ENCODE measurements around the gene CGB2. TPM values are rescaled to one million over a fixed set of nuclear protein-coding genes. Genes with fewer than 3 reads are reported as not detected.
A peak's percentile ranks its signal among the peaks of the same experiment; 100 is the strongest.

CGB2 gene
- total RNA-seq, 1 donor from 2014 or later: not detected

DNA sequence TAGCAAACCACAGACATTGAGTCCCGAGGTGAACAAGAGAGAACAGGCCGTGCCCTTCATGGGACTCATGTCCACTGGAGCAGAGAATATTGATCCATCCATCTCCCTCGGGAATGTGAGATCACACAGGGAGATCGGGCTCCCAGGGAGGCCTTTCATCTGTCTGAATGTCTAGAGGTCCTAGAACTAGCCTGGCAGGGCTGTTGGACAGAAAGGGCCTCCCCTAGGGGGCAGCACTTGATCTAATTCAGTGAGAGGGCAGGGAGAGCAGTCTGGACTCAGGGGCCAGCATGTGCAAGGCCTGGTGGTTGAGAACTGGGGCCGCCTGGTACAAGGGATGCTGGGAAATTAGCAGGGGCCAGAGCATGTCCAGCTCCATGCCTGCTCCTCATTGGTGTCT, 33.7 kb upstream of the CGB2 start:
- Mint-ChIP-seq H3K4me1 (peaks cover 23% of the 10 kb centered on the region), H3K4me3 (no peak overlapping the region), H3K36me3 (ENCODE audit: low read depth) (peaks cover 26% of the 10 kb centered on the region), H3K27me3 (no peaks in the 10 kb centered on the region), H3K9me3 (no peaks in the 10 kb centered on the region), H3K27ac (no peak overlapping the region)
- CTCF ChIA-PET: interaction anchor here (1.6 kb wide), 1 partner anchor 100 kb away, joined by 4 read pairs; no protein-coding TSS in a partner anchor
- intact Hi-C loops (cut with micrococcal nuclease): loop anchor here (2.0 to 10.0 kb wide), 4 partner anchors 77 to 877 kb away; partner anchors contain the start of genes AKT1S1, C19orf73, LIN7B and PPFIA3
- POLR2A ChIA-PET: interaction anchor here (0.5 to 0.6 kb wide), 3 partner anchors 18 to 86 kb away, joined by 3 to 7 read pairs (median 4); no protein-coding TSS in a partner anchor
- TF ChIP-seq, protein P1, sequence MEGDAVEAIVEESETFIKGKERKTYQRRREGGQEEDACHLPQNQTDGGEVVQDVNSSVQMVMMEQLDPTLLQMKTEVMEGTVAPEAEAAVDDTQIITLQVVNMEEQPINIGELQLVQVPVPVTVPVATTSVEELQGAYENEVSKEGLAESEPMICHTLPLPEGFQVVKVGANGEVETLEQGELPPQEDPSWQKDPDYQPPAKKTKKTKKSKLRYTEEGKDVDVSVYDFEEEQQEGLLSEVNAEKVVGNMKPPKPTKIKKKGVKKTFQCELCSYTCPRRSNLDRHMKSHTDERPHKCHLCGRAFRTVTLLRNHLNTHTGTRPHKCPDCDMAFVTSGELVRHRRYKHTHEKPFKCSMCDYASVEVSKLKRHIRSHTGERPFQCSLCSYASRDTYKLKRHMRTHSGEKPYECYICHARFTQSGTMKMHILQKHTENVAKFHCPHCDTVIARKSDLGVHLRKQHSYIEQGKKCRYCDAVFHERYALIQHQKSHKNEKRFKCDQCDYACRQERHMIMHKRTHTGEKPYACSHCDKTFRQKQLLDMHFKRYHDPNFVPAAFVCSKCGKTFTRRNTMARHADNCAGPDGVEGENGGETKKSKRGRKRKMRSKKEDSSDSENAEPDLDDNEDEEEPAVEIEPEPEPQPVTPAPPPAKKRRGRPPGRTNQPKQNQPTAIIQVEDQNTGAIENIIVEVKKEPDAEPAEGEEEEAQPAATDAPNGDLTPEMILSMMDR (IDR thresholded peaks at IDR 0.05): no peak
- DNase-seq: no peak
- no peak for ATAC-seq (ENCODE audit: low read depth)

DNA sequence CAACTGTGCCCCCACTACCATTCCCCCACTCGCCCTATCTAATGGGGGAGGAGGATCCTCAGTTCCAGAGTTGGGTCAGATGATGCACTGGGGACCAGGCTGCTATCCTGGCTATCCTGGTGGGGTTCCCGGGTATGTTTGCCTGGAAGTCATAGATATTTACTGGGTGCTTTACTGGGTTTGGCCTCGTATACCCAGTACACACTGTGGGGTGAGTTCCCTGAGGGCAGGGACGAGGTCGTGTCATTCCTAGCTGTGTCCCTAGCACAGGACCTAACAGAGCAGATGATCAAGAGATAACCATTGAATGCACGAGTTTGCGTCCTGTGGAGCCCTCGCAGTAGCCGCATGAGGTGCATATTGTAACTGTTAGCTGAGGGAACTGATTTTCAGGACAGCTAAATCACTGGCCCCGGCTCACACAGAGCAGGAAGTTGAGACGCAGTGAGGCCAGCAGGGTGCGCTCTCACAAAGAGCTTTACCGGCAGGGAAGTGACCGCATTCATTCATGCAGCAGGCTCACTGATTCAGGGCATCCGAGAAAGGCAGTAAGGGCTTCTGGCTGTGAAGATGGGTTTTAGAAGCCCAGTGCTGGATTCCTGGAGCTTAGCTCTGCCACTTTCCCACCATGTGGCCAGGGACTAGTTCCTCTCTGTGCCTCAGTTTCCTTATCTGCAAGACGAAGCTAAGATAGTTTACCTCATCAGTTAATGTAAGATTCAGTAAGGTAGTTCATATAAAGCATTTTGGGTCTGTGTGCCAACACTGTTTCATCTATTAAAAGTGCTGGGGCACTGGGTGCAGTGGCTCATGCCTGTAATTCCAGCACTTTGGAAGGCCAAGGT, 32.0 kb upstream of the CGB2 start:
- peak; percentile 86 for ATAC-seq (ENCODE audit: low read depth)
- ChIA-PET CTCF (interaction anchor here (0.7 to 1.7 kb wide), 8 partner anchors 9 to 212 kb away, joined by 3 to 8 read pairs (median 4); no protein-coding TSS in a partner anchor), POLR2A (interaction anchor here (0.6 to 1.1 kb wide), 2 partner anchors 26 to 128 kb away, joined by 4 to 5 read pairs; partner anchors contain the start of gene PPP1R15A)
- Mint-ChIP-seq H3K4me1 (peaks cover 11% of the 10 kb centered on the region), H3K36me3 (ENCODE audit: low read depth) (peaks cover 34% of the 10 kb centered on the region), H3K4me3 (no peak overlapping the region), H3K27ac (no peak overlapping the region), H3K9me3 (no peaks in the 10 kb centered on the region), H3K27me3 (no peaks in the 10 kb centered on the region)
- TF ChIP-seq, protein P1 (IDR thresholded peaks at IDR 0.05): no peak
- DNase-seq: peak; percentile 41
- intact Hi-C loops (cut with micrococcal nuclease): loop anchor here (1.0 to 10.0 kb wide), 5 partner anchors 75 to 875 kb away; partner anchors contain the start of genes AKT1S1, C19orf73, LIN7B and PPFIA3

GRCh38 chr19:49004133-49004532, 27.6 kb upstream of the CGB2 start:
- ChIA-PET POLR2A (interaction anchor here (0.6 to 0.7 kb wide), 4 partner anchors 8 to 507 kb away, joined by 3 to 7 read pairs (median 3); no protein-coding TSS in a partner anchor), CTCF (interaction anchor here (1.5 kb wide), 1 partner anchor 11 kb away, joined by 5 read pairs; the partner anchor contains the start of gene GYS1)
- H3K27me3 Mint-ChIP-seq: no peaks in the 10 kb centered on the region
- H3K4me1 Mint-ChIP-seq: peaks cover 2% of the 10 kb centered on the region
- DNase-seq (no peak), ATAC-seq (ENCODE audit: low read depth) (no peak)
- H3K9me3 Mint-ChIP-seq: no peaks in the 10 kb centered on the region
- no peak overlapping the region for H3K27ac Mint-ChIP-seq
- H3K4me3 Mint-ChIP-seq: no peak overlapping the region
- intact Hi-C loops (cut with micrococcal nuclease): no loop called here
- TF ChIP-seq, protein P1 (IDR thresholded peaks at IDR 0.05): no peak
- H3K36me3 Mint-ChIP-seq (ENCODE audit: low read depth): peaks cover 57% of the 10 kb centered on the region

DNA sequence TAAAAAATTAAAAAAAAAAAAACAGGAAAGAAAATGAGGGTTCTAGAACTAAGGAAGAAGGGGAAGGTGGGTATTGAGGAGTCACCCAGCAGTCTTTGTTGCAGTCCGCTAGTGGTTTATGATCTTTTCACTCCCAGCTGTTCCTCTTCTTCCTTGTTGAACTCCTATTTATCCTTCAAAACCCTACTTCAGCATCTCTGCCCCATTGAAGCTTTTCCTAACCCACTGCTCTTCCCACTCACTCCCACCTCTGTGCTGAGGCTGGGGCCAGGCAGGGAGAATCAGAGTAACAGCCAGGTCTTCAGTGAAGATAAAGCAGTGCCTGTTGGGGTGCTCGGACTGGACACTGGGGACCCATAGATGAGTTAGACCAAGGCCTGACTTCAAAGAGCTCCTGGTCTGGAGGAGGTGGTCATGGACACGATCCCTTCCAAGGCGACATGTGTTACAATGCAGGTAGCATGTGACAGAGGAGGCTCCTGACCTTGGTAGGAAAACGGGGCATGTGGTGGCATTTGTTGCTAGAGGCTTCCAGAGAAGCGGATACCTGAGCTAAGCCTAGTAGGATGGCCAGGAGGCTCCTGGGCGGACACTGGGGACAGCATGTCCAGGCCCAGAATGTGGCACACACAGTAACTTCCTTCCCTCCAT, 26.6 kb upstream of the CGB2 start:
- POLR2A ChIA-PET: no interaction called here
- Mint-ChIP-seq H3K4me3 (no peak overlapping the region), H3K9me3 (no peaks in the 10 kb centered on the region), H3K36me3 (ENCODE audit: low read depth) (peaks cover 58% of the 10 kb centered on the region), H3K4me1 (no peaks in the 10 kb centered on the region), H3K27ac (no peak overlapping the region), H3K27me3 (no peaks in the 10 kb centered on the region)
- no peak for ATAC-seq (ENCODE audit: low read depth)
- DNase-seq: no peak
- TF ChIP-seq, protein P1 (IDR thresholded peaks at IDR 0.05): no peak
- intact Hi-C loops (cut with micrococcal nuclease): no loop called here
- CTCF ChIA-PET: no interaction called here
